GM19193 (cell line): Measurements from ENCODE around the gene GPRC6A.

Experiments
- POLR2A ChIP-seq: IDR thresholded peaks from 4 replicates; pipeline ENCODE4 v1.6.1; 2011; ENCODE audit not compliant: insufficient read depth, insufficient read length; ENCODE audit errors: extremely low read depth

The GPRC6A gene

DNA sequence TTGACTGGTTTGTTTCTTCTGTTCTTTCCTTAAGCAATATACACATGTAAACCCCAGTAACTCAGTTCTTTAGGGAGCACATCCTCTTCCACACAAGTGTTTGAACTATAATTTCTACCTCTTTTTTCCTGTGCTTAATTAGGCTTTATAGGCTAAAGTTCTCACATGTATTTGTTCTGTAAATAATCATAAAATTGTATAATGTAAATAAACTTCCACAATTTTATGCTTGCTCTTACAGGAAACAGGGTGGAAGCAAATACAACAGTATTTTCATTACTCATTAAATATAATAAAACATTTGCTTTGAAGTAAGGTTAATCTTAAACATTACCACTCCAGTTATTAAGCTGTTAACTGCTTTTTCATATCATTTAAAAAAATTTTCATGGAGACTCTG lies 26.9 kb downstream of the GPRC6A start:
- TF ChIP-seq POLR2A = no peak

DNA sequence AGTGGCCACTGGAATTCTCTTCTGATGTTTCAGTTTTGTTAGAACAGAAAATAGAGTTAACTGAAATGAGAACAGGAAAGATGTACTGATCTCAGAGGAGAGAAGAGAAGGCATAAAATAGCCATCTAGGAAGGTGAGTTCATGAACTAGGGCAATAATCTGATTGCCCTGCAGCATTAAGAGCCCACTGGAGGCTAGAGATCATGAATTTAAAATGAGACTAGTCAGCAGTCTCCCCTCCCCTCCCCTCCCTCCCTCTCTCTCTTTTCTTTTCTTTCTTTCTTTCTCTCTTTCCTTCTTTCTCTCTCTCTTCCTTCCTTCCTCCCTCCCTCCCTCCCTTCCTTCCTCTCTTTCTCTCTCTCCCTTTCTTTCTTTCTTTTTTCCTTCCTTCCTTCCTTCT lies 28.9 kb downstream of the GPRC6A start:
- TF ChIP-seq POLR2A = no peak

DNA sequence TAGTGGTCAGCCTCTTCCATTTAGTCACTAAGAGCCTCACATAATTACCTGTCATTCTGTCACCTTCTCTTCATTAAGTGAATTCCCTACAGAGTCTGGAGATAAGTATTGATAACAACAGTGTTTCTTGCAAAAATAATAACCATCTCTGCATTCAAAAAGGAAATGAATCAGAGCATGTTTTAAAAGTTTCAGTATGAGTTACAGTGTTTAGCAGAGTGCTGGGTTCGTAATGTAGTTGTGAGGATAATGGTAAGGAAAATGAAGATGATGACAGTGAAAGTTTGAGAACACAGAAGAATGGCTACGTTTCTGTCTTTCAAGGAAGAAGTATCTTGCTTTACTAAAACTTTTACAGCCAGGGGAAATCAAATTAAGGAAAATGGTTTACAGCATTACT lies 31.3 kb downstream of the GPRC6A start:
- TF ChIP-seq POLR2A = no peak

DNA sequence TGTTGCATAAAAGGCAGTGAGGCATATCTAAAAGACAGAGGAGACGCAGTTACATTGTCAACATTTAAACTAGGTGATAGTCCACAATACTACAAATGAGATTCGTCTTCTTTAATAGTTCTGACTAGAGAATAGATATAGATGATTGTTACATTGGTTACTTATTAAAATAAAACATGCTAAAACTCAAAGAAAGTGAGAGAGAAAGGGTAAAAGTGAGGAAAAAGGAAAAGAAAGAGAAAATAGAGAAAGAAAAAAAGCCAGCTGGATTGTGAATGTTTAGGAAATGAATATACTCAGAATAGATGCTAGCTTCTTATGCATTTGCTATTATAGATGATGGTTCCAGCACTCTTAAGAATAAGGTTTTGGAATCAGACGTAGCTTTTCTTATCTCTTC lies 35.7 kb downstream of the GPRC6A start:
- TF ChIP-seq POLR2A = no peak

DNA sequence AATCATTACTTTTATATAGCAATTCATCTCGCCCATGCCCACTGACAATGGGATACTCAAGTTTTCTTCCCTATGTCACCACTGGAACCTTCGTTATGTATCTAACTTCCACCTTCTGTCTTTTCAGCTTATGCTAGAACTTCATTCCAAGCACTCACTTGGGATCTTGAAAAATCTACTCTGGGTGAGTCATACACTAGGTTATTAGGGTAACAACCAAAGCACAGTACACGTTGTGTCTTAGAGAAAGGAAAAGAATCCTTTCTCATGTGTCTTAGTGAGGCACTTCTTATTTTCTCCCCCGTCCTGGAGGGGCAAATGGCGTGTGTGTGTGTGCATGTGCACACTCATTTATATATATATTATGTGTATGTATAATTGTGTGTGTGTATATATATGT lies 45.0 kb downstream of the GPRC6A start:
- TF ChIP-seq POLR2A = no peak

DNA sequence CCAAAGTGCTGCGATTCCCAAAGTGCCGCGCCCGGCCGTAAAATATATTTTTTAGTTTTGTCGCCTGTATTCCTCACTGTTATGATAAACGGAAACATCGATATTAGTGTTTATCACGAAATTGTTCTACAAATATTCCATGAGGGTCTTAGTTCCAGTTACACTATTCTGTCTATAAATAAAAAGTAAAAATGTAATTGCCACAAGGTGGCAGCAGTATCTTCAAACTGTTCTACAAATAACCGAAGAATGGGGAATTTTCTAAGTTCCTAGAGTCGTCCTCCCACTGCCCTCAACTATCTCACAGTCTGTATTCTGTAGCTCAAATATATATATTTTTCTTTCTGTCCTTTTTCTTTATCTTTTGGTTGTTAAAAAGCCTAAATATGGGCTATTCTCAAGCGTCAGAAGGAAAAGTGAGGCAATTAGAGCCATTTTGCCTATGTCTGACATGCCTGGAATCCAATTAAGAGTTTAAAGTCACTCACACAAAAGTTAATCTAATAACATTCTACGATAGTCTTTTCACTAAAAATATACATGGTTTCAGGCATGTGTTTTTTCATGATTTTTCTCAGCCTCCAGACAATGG lies 49.2 kb downstream of the GPRC6A start:
- no peak for TF ChIP-seq POLR2A

DNA sequence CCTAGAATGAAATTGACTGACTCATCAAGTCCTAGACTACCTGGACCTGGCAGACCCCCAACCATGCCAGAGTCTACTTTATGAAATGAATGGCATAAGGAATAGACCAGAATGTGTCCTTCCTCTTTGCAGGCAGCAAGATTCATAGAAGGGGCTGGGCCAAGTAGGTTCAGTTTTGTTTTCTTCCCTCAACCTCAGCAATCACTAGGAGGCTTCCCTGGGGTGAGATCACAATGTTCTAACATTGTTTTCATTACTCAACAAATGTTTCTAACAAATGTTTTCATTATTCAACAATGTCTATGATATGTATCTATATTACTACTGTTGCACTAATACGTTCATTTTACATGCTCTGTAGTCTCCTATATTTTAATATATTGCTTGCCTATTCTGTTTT lies 55.0 kb downstream of the GPRC6A start:
- TF ChIP-seq POLR2A = no peak

DNA sequence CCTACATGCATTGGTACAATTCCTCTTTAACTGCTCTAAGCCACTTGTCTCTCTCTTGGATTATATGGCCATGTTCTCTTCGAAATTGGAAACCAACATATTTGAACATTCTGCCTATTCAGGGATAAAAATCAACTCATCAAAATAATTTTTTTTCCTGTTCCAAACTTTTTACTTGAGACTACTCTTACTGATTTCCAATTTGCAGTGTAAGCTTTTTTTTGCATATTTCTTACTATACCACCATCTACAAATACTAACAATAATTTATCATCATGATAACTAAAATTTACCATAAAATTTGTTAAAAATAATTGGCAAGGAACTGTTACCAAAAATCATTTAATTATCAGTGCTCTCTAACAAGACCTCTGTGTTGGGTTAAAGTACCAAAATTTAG lies 56.4 kb downstream of the GPRC6A start:
- TF ChIP-seq POLR2A = no peak

DNA sequence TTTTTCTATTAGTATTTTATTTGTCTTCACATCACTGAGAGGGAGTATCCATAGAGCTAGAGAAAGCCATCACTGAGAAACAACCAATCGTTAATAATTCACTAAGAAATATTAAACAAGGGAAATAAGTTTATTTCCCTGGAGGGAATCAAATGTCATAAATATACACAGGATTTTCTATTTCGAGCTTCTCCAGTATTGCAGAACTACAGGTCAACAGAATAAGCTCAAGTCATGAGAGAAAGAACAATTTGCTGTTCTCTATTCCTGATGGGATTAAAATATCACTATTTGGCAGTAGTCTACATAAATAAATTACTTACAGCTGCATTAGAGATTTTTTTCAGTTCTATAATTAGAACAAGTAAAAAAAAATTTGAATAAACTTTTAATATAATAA lies 61.2 kb downstream of the GPRC6A start:
- no peak for TF ChIP-seq POLR2A

DNA sequence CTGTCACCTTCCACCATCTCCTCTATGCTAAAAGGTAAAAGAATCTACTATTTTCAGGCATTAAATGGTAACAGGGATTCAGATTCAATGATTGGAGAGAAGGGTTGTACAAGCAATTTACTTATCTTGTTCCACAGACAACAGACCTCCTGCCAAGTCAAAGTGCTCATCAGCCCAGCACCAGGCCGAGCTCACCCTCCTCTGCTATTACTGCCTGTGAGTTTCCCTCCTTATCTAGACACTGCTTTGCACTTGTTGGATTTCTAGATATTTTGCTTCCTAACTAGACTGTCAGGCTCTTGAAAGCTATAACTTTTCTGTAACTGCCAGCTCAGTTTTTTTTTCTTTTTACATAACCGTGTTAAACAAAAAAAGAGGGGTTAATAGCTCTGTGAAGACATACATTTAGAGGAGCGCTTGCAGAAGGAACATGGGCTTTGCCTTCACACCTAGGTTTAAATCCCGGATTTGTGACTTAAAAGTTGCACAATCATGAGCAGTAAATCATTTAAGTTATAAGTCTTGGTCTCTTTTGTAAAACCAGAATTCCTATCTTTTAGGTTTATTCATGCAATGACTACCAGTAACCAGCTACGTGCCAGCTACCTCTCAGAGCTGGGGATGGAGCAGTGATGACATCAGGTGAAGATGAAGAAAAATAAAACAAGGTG lies 62.2 kb downstream of the GPRC6A start:
- no peak for TF ChIP-seq POLR2A

DNA sequence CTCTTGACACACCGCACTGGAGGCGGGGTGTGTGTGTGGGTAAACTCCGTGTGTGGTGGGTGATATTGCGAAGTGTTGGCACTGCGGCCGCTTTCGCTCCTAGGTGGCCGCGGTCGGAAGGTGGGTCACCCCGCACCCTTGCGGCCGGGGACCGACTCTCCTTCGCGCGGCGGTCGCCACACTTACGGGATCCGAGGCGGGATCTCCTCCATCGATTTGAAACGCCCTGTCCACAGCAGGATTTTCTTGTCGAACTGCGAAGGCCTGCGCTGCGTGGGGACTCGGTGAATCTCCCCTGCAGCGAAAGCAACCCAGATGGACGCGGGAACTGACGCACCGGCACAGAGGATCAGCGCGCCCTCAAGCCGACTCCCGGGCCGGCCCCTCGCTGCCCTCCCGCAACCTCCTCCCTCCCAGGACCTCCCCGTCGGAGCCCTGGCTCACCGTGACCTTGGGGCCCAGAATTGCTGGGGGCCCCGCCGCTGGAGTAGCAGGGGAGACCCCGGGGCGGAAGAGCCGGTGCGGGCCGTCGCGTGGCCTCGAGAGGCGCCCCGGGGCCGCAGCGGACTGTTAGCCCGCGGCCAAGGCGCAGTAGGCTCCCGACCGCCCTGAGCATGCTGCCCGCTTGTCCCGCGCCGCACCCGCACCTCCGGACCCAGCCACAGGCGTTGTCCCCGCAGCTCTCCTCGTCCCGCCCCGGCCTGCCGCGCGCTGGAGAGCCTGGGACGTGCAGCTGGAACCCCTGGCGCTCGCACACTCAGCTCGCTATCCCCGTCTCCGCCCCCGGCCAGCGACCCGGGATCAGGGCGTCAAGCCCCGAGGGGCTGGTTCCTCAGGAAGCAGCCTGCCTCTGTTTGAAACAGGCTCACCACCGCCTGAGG lies 63.7 kb downstream of the GPRC6A start, which contains the start of gene FAM162B:
FAM162B (minus strand) TSS at position 759 of the 881 bp plus-strand sequence; CDS start at position 616, 143 bp downstream.
- no peak for TF ChIP-seq POLR2A

DNA sequence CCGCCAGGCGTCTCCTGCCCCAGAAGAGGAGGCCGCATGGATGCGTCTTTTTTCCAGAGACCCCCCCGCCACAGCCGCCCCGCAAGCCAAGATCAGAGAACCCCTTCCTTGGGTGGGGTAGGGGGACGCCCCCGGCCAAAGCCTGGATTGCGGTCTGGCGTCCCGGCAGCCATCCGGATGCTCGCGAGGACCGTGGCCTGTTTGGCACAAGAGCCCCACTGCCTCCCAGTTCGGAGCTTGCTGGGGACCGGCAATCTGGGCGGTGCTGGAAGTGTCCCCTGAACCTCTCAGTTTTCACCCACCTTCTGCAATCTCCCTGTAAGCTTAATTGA lies 64.3 kb downstream of the GPRC6A start:
- TF ChIP-seq POLR2A = no peak

DNA sequence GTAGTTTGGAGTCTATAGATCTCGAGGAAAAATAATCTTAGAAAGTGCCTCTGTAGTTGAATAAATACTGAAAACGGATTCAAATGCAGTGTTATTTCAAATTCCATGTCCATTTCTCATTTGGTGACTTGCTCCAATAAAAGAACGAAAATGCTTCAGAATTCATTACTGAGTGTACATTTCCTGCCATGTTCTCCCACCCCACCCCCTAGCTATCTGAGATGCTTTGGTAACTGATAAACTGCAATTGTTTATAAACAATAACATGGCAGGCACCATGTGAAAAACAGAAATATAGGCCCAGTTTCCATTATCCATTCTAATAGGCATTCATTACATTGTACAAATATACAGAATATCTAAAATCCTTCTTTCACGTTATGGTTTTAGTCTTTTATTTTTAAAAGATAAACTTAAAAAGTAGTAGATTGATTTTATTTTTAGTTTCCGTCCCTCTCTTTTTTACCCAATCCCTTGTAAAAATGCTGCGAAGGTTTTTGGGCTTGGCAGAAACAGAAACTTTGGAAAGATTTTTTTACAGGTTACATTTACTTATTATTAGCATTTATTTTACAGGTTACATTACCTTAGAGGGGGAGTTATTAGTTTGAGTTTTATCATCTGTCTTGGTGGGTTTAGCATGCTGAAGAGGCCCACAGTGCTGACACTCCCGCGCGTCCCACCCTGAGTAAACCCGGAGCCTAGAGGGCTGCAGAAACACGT lies 64.8 kb downstream of the GPRC6A start:
- TF ChIP-seq POLR2A = no peak

DNA sequence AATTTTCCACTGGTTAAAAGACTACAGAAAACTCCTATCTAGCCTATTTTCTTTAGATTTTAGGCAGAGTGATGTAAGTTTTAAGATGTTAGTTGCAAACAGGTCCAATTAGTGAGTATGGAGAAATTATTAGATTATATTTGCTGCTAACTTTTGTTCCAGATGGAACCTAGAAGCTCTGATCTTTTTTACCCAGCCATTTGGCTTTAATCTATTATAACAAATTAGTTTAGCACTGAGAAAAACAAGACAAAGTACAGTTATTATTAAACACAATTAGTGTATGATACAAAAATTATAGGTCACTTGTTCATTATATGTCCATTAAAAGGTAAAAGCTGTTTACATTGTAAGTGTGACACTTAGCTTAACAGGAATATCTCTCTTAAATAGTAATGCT lies 65.8 kb downstream of the GPRC6A start:
- no peak for TF ChIP-seq POLR2A

DNA sequence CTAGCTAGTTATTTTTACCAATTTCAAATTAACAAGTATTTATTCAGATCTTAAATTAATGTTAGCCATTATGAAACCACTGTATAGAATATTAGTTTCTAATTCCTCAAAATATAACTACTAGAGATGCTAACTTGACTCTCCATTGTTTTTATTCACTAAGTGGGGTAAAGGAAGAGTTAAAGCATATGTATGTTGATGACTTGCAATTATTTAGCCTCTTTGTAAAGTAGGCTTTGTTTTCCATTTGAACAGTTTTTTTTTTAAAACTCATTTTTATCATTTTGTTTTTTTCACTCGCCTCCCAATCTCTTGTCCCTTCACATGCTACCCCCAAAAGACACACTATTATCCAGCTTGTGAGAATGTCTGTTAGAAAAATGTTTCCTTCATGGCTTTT lies 66.6 kb downstream of the GPRC6A start:
- no peak for TF ChIP-seq POLR2A
